Keratinocyte (primary cell): ENCODE data around the gene ADO.

ENCODE experiments used
- CTCF ChIP-seq, 3 experiments: IDR thresholded peaks in 1 of 3; conservative IDR thresholded peaks in 1 of 3; optimal IDR thresholded peaks in 1 of 3; 2 replicates in 2 of 3; 3 replicates in 1 of 3; pipeline versions ENCODE3 to v1.5.1; 2011; ENCODE audit warnings: low read length in 3 of 3, mild to moderate bottlenecking in 3 of 3, moderate library complexity in 2 of 3, control low read depth in 1 of 3, inconsistent platforms in 1 of 3; ENCODE audit not compliant: insufficient read depth in 2 of 3; ENCODE audit errors: extremely low read depth in 1 of 3
- EZH2 ChIP-seq: IDR thresholded peaks from one replicate; pipeline ENCODE4 v1.6.1; 2012; ENCODE audit warnings: inconsistent platforms, mild to moderate bottlenecking, low read length, moderate library complexity

DNA sequence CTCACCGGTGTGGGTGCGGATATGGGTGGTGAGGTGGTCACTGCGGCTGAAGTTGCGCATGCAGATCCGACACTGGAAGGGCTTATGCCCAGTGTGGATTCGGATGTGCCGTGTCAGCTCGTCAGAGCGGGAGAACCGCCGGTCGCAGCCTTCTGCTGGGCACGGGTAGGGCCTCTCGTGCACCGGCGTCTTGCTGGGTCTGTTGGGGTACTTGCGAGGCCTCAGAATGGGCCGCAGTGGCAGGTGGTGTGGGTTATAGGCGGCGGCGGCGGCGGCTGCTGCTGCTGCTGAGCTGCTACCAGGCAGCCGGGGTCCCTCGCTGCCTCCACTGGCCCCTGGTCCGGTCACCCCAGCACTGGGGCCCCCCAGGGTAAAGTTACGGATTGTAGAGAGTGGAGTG lies 8.9 kb downstream of the ADO start:
- no peak for TF ChIP-seq EZH2
- no peak for TF ChIP-seq CTCF (optimal IDR thresholded peaks at IDR 0.05 in 1 of 3, IDR thresholded peaks at IDR 0.05 in 1 of 3, conservative IDR thresholded peaks at IDR 0.05 in 1 of 3; ENCODE audit: extremely low read depth in 1 of 3, insufficient read depth in 2 of 3, low read length in 3 of 3)
